ENCODE measurements around the gene TNFSF11. TPM values are rescaled to one million over a fixed set of nuclear protein-coding genes. Genes with fewer than 3 reads are reported as not detected.
A peak's percentile ranks its signal among the peaks of the same experiment; 100 is the strongest.

Gene TNFSF11
- total and polyA plus RNA-seq, 2 donors (not counting 1 experiment from before 2014, with no cell fraction given), result not detected

DNA sequence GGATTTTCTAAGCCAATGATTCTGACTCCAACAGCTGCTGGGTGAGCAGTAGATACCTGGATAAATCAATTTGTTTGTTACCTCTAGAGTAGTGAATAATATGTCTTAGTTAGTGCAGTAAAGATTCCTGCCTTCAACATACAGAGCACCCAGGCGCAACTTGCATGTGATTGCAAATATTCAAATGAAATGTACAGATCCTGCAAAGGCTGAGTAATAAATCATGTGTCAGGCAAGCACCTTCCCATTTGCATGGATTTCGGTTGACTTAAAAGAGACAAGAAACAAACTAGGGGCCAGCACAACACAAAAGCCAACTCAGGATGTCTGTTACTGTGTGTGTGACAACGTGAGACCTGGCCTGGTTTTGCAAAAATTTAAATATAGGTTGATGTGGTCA, 79.7 kb downstream of the TNFSF11 start:
- TF ChIP-seq, protein P1, sequence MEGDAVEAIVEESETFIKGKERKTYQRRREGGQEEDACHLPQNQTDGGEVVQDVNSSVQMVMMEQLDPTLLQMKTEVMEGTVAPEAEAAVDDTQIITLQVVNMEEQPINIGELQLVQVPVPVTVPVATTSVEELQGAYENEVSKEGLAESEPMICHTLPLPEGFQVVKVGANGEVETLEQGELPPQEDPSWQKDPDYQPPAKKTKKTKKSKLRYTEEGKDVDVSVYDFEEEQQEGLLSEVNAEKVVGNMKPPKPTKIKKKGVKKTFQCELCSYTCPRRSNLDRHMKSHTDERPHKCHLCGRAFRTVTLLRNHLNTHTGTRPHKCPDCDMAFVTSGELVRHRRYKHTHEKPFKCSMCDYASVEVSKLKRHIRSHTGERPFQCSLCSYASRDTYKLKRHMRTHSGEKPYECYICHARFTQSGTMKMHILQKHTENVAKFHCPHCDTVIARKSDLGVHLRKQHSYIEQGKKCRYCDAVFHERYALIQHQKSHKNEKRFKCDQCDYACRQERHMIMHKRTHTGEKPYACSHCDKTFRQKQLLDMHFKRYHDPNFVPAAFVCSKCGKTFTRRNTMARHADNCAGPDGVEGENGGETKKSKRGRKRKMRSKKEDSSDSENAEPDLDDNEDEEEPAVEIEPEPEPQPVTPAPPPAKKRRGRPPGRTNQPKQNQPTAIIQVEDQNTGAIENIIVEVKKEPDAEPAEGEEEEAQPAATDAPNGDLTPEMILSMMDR (conservative IDR thresholded peaks at IDR 0.05 in 1 of 2, IDR thresholded peaks at IDR 0.05 in 1 of 2; ENCODE audit: low read depth in 1 of 2, low read length in 2 of 2), result no peak
- TF ChIP-seq EZH2 (IDR thresholded peaks at IDR 0.05; ENCODE audit: low read length, missing control alignments), result no peak
- Histone ChIP-seq H3K79me2 (ENCODE audit: control insufficient read depth, insufficient read depth, low read length) (no peaks in the 10 kb centered on the region), H3K4me1 (ENCODE audit: control insufficient read depth, extremely low read depth, insufficient read depth, low read length) (no peaks in the 10 kb centered on the region), H3K9me3 (ENCODE audit: control insufficient read depth, insufficient read depth, low read depth, low read length) (no peaks in the 10 kb centered on the region), H3K9ac (ENCODE audit: insufficient read depth, low read length) (no peak overlapping the region), H3K4me2 (ENCODE audit: extremely low read depth, insufficient read depth, low read length) (no peak overlapping the region), H3K36me3 (ENCODE audit: control insufficient read depth, insufficient read depth, low read length) (no peaks in the 10 kb centered on the region), H3K4me3 (replicated peaks in 1 of 4; ENCODE audit: control extremely low read depth in 1 of 4, insufficient read depth in 1 of 4, low read depth in 3 of 4, low read length in 4 of 4) (no peak overlapping the region), H4K20me1 (ENCODE audit: control insufficient read depth, extremely low read depth, insufficient read depth, low read length) (no peaks in the 10 kb centered on the region), H2AFZ (ENCODE audit: low read length) (no peak overlapping the region), H3K27me3 (ENCODE audit: control insufficient read depth, insufficient read depth, low read length) (peaks cover 8% of the 10 kb centered on the region), H3K27ac (ENCODE audit: insufficient read depth, low read length) (no peak overlapping the region)
- DNase-seq (ENCODE audit: low read depth in 2 of 2), result no peak

DNA sequence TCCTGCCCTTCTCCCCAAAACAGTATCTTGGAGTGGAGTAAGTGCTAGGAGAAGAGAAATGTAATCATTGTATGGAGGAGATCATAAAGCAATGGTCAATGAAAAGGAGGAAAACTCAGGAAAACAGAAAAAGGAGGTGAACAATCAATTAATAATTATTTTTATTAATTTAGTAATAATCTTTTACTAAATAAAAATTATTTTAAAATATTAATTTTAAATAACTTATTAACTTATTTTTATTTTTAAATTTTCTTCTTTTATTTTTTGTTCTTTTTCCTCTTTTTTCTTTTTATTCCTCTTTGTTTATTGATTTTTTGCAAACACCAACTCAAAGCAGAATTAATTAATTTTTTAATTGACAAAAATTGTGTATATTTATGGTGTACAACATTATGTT, 80.3 kb downstream of the TNFSF11 start:
- Histone ChIP-seq H3K27ac (ENCODE audit: insufficient read depth, low read length) (no peak overlapping the region), H2AFZ (ENCODE audit: low read length) (no peak overlapping the region), H3K27me3 (ENCODE audit: control insufficient read depth, insufficient read depth, low read length) (peaks cover 13% of the 10 kb centered on the region), H3K9ac (ENCODE audit: insufficient read depth, low read length) (no peak overlapping the region), H3K4me2 (ENCODE audit: extremely low read depth, insufficient read depth, low read length) (no peak overlapping the region), H3K4me1 (ENCODE audit: control insufficient read depth, extremely low read depth, insufficient read depth, low read length) (no peaks in the 10 kb centered on the region), H3K36me3 (ENCODE audit: control insufficient read depth, insufficient read depth, low read length) (no peaks in the 10 kb centered on the region), H3K9me3 (ENCODE audit: control insufficient read depth, insufficient read depth, low read depth, low read length) (no peaks in the 10 kb centered on the region), H4K20me1 (ENCODE audit: control insufficient read depth, extremely low read depth, insufficient read depth, low read length) (no peaks in the 10 kb centered on the region), H3K79me2 (ENCODE audit: control insufficient read depth, insufficient read depth, low read length) (no peaks in the 10 kb centered on the region), H3K4me3 (replicated peaks in 1 of 4; ENCODE audit: control extremely low read depth in 1 of 4, insufficient read depth in 1 of 4, low read depth in 3 of 4, low read length in 4 of 4) (no peak overlapping the region)
- no peak for TF ChIP-seq EZH2 (IDR thresholded peaks at IDR 0.05; ENCODE audit: low read length, missing control alignments)
- TF ChIP-seq, protein P1 (conservative IDR thresholded peaks at IDR 0.05 in 1 of 2, IDR thresholded peaks at IDR 0.05 in 1 of 2; ENCODE audit: low read depth in 1 of 2, low read length in 2 of 2), result no peak
- DNase-seq (ENCODE audit: low read depth in 2 of 2), result no peak

DNA sequence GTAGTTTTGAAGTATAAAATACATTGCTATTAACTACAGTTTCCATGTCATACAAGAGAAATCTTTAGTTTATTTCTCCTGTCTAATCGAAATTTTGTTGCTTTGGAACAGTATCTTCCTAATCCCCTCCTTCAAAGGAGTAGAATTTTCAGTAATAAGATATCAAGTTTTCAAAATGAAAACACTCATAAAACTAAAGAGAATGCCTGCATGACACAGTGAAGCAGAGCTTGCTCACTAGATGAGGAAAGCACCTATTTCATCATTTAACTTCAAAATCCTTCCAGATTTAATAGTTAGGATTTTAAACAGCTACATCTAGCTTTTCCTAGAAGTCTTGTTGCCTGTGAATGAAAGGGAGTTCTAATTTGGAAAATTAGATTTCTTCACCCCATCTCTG, 80.8 kb downstream of the TNFSF11 start:
- no peaks in the 10 kb centered on the region for H3K4me1 ChIP-seq (ENCODE audit: control insufficient read depth, extremely low read depth, insufficient read depth, low read length)
- H3K9ac ChIP-seq (ENCODE audit: insufficient read depth, low read length), result no peak overlapping the region
- TF ChIP-seq, protein P1 (conservative IDR thresholded peaks at IDR 0.05 in 1 of 2, IDR thresholded peaks at IDR 0.05 in 1 of 2; ENCODE audit: low read depth in 1 of 2, low read length in 2 of 2), result no peak
- TF ChIP-seq EZH2 (IDR thresholded peaks at IDR 0.05; ENCODE audit: low read length, missing control alignments), result no peak
- H3K79me2 ChIP-seq (ENCODE audit: control insufficient read depth, insufficient read depth, low read length), result no peaks in the 10 kb centered on the region
- H3K9me3 ChIP-seq (ENCODE audit: control insufficient read depth, insufficient read depth, low read depth, low read length), result no peaks in the 10 kb centered on the region
- H4K20me1 ChIP-seq (ENCODE audit: control insufficient read depth, extremely low read depth, insufficient read depth, low read length), result no peaks in the 10 kb centered on the region
- H3K27ac ChIP-seq (ENCODE audit: insufficient read depth, low read length), result no peak overlapping the region
- no peak overlapping the region for H3K4me2 ChIP-seq (ENCODE audit: extremely low read depth, insufficient read depth, low read length)
- DNase-seq (ENCODE audit: low read depth in 2 of 2), result peak in 1 of 2 donors; percentile 10
- peaks cover 13% of the 10 kb centered on the region for H3K27me3 ChIP-seq (ENCODE audit: control insufficient read depth, insufficient read depth, low read length)
- no peaks in the 10 kb centered on the region for H3K36me3 ChIP-seq (ENCODE audit: control insufficient read depth, insufficient read depth, low read length)
- H3K4me3 ChIP-seq (replicated peaks in 1 of 4; ENCODE audit: control extremely low read depth in 1 of 4, insufficient read depth in 1 of 4, low read depth in 3 of 4, low read length in 4 of 4), result no peak overlapping the region
- H2AFZ ChIP-seq (ENCODE audit: low read length), result no peak overlapping the region
